CD14-positive monocyte (primary cell): Measurements from ENCODE around the gene CPE. TPM values are rescaled to one million over a fixed set of nuclear protein-coding genes. Genes with fewer than 3 reads are reported as not detected.

Experiments used
- DNase-seq, 3 donors: peaks; one replicate each; pipeline ENCODE4 v3.0.0-alpha.2; 2011 to 2022
- H2AFZ ChIP-seq: 2 replicates; pipeline ENCODE4 v1.6.0; 2012; ENCODE audit warnings: mild to moderate bottlenecking, low read depth, low read length, inconsistent platforms; ENCODE audit not compliant: insufficient read depth, poor library complexity, severe bottlenecking
- H3K27ac ChIP-seq, 2 donors: 1 replicate in 1 of 2; 2 replicates in 1 of 2; pipeline ENCODE4 v1.5.1; 2012 to 2013; ENCODE audit warnings: low read length in 2 of 2, control low read depth in 1 of 2, inconsistent platforms in 1 of 2, low read depth in 1 of 2, mild to moderate bottlenecking in 1 of 2
- H3K27me3 ChIP-seq, 2 donors: one replicate each; pipeline versions ENCODE4 v1.6.0 to v1.6.1; 2011 to 2013; ENCODE audit warnings: low read length in 2 of 2; ENCODE audit not compliant: control insufficient read depth in 2 of 2, insufficient read depth in 2 of 2
- H3K36me3 ChIP-seq, 2 donors: replicated peaks in 1 of 2; 1 replicate in 1 of 2; 2 replicates in 1 of 2; pipeline versions ENCODE4 v1.5.1 to v1.6.1; 2012 to 2013; ENCODE audit warnings: low read length in 2 of 2, control low read depth in 1 of 2, inconsistent platforms in 1 of 2, mild to moderate bottlenecking in 1 of 2; ENCODE audit not compliant: insufficient read depth in 2 of 2, control insufficient read depth in 1 of 2
- H3K4me1 ChIP-seq, 2 donors: 1 replicate in 1 of 2; 2 replicates in 1 of 2; pipeline versions ENCODE4 v1.5.1 to v1.6.1; 2012 to 2013; ENCODE audit warnings: low read length in 2 of 2, control low read depth in 1 of 2, inconsistent platforms in 1 of 2, mild to moderate bottlenecking in 1 of 2, moderate library complexity in 1 of 2; ENCODE audit not compliant: insufficient read depth in 2 of 2, control insufficient read depth in 1 of 2
- H3K4me2 ChIP-seq: replicated peaks from 2 replicates; pipeline ENCODE3; 2012; ENCODE audit warnings: low read length, moderate library complexity, mild to moderate bottlenecking; ENCODE audit not compliant: poor library complexity, severe bottlenecking; ENCODE audit errors: extremely low read depth
- H3K4me3 ChIP-seq, 3 experiments: fragments of 200-600 bp in 1 of 3; sonication (generic) in 1 of 3; replicated peaks in 1 of 3; 1 replicate in 2 of 3; 2 replicates in 1 of 3; pipeline ENCODE4 v1.5.1; 2011 to 2013; ENCODE audit warnings: low read length in 3 of 3, mild to moderate bottlenecking in 3 of 3, control low read depth in 2 of 3, low read depth in 2 of 3, inconsistent platforms in 1 of 3, moderate library complexity in 1 of 3
- H3K79me2 ChIP-seq: 2 replicates; pipeline ENCODE4 v1.6.0; 2012; ENCODE audit warnings: mild to moderate bottlenecking, control low read depth, inconsistent platforms, low read length, moderate library complexity; ENCODE audit not compliant: insufficient read depth
- H3K9ac ChIP-seq: 2 replicates; pipeline ENCODE4 v1.6.0; 2017; ENCODE audit warnings: low read length, mild to moderate bottlenecking; ENCODE audit not compliant: insufficient read depth, poor library complexity, severe bottlenecking
- H3K9me3 ChIP-seq, 2 donors: replicated peaks in 1 of 2; 1 replicate in 1 of 2; 2 replicates in 1 of 2; pipeline versions ENCODE4 v1.5.1 to v1.6.1; 2012 to 2013; ENCODE audit warnings: low read length in 2 of 2, control low read depth in 1 of 2; ENCODE audit not compliant: control insufficient read depth in 1 of 2, insufficient read depth in 1 of 2
- H4K20me1 ChIP-seq: 2 replicates; pipeline ENCODE4 v1.6.0; 2012; ENCODE audit warnings: mild to moderate bottlenecking, low read length, control low read depth, moderate library complexity; ENCODE audit not compliant: insufficient read depth
- H3K27ac Mint-ChIP-seq, 7 donors: one replicate each; pipeline ENCODE4 v1.8.0; 2020; ENCODE audit warnings: mild to moderate bottlenecking in 7 of 7, mixed read lengths in 7 of 7, moderate library complexity in 6 of 7, inconsistent platforms in 2 of 7
- H3K27me3 Mint-ChIP-seq, 3 donors: one replicate each; pipeline ENCODE4 v1.8.0; 2021 to 2022; ENCODE audit warnings: low read depth in 3 of 3, mild to moderate bottlenecking in 3 of 3, mixed read lengths in 3 of 3, moderate library complexity in 3 of 3, inconsistent platforms in 1 of 3
- H3K36me3 Mint-ChIP-seq, 2 donors: one replicate each; pipeline ENCODE4 v1.8.0; 2020; ENCODE audit warnings: mixed read lengths in 2 of 2, inconsistent platforms in 1 of 2, mild to moderate bottlenecking in 1 of 2
- H3K4me1 Mint-ChIP-seq: one replicate; pipeline ENCODE4 v1.8.0; 2020; ENCODE audit warnings: mild to moderate bottlenecking, mixed read lengths
- H3K4me3 Mint-ChIP-seq, 2 donors: one replicate each; pipeline ENCODE4 v1.8.0; 2020; ENCODE audit warnings: mild to moderate bottlenecking in 2 of 2, mixed read lengths in 2 of 2, moderate library complexity in 1 of 2
- H3K9me3 Mint-ChIP-seq, 7 donors: one replicate each; pipeline ENCODE4 v1.8.0; 2020 to 2022; ENCODE audit warnings: mixed read lengths in 7 of 7, mild to moderate bottlenecking in 6 of 7, moderate library complexity in 6 of 7, inconsistent platforms in 2 of 7
- CTCF ChIP-seq: fragments of 200-600 bp; IDR thresholded peaks from one replicate; pipeline ENCODE4 v1.8.0; 2022; ENCODE audit warnings: antibody characterized with exemption, mild to moderate bottlenecking
- WGBS: methylation state at CpG from one replicate; pipeline ENCODE4 v1.1.5; 2013; ENCODE audit warnings: missing lambda C conversion rate; ENCODE audit not compliant: insufficient coverage; 5-methylcytosine and 5-hydroxymethylcytosine counted together
- intact Hi-C, 2 donors: fragments of 100-400 bp; cut with micrococcal nuclease; formaldehyde crosslinking; loops; one replicate each; pipeline versions ENCODE4 v1.15.0 to v1.15.1; 2023
- polyA plus RNA-seq, 3 donors: library from polyadenylated mRNA; depleted of rRNA in 1 of 3; unstranded in 2 of 3; stranded (reverse) in 1 of 3; fragments of 300-500 nt in 2 of 3; fragments of >200 nt in 1 of 3; fragmentation: Illumina TruSeq in 2 of 3; gene quantifications; 1 replicate in 2 of 3; 2 replicates in 1 of 3; pipeline ENCODE4 v1.2.3, GENCODE V29; 2012 to 2021

CPE gene
- polyA plus RNA-seq, 3 donors, result 0.09 to 0.13 TPM; not detected in 1

- Histone ChIP-seq H2AFZ (no peak overlapping the region), H3K36me3 (no peaks in the 10 kb centered on the region), H4K20me1 (no peaks in the 10 kb centered on the region), H3K4me1 (peaks cover 32 to 46% of the 10 kb centered on the region in 2 donors), H3K4me2 (no peak overlapping the region), H3K27ac (no peak overlapping the region), H3K4me3 (no peak overlapping the region), H3K9me3 (no peaks in the 10 kb centered on the region), H3K9ac (no peak overlapping the region), H3K27me3 (no peaks in the 10 kb centered on the region), H3K79me2 (no peaks in the 10 kb centered on the region)
- H3K27ac Mint-ChIP-seq, result no peak overlapping the region
- intact Hi-C loops, result no loop called here
- H3K4me3 Mint-ChIP-seq, result no peak overlapping the region
- no peak for DNase-seq
- peaks cover 47% of the 10 kb centered on the region for H3K4me1 Mint-ChIP-seq
- WGBS, result 100% methylated on average over 1 of the region's 2 CpGs
- no peaks in the 10 kb centered on the region for H3K36me3 Mint-ChIP-seq
- TF ChIP-seq CTCF, result no peak
- H3K9me3 Mint-ChIP-seq, result no peaks in the 10 kb centered on the region
- peaks cover 0 to 1% (median 0%) of the 10 kb centered on the region in 3 donors for H3K27me3 Mint-ChIP-seq
These were observed 17.0 kb upstream of the CPE start for GRCh38 chr4:165361810-165362209.

- no peak overlapping the region for H2AFZ ChIP-seq
- no peak overlapping the region for H3K4me3 ChIP-seq
- no peaks in the 10 kb centered on the region for H3K36me3 ChIP-seq
- Mint-ChIP-seq H3K4me1 (peaks cover 25% of the 10 kb centered on the region), H3K4me3 (no peak overlapping the region), H3K27me3 (no peaks in the 10 kb centered on the region), H3K27ac (no peak overlapping the region), H3K9me3 (peaks cover 0 to 2% (median 0%) of the 10 kb centered on the region in 7 donors), H3K36me3 (no peaks in the 10 kb centered on the region)
- 83% methylated on average over 2 of the region's 2 CpGs for WGBS
- no peak overlapping the region for H3K4me2 ChIP-seq
- no peaks in the 10 kb centered on the region for H3K27me3 ChIP-seq
- no peak for TF ChIP-seq CTCF
- H3K79me2 ChIP-seq, result no peaks in the 10 kb centered on the region
- intact Hi-C loops, result no loop called here
- peaks cover 8 to 19% of the 10 kb centered on the region in 2 donors for H3K4me1 ChIP-seq
- no peak overlapping the region for H3K27ac ChIP-seq
- H3K9me3 ChIP-seq, result no peaks in the 10 kb centered on the region
- no peak overlapping the region for H3K9ac ChIP-seq
- no peaks in the 10 kb centered on the region for H4K20me1 ChIP-seq
- no peak for DNase-seq
These were observed 14.2 kb upstream of the CPE start for GRCh38 chr4:165364452-165365080.
